Measurements from ENCODE around the gene HMG20A.

GRCh38 chr15:77421370-77421700 lies 647 bp downstream of the HMG20A start:
- TF ChIP-seq EZH2 (IDR thresholded peaks at IDR 0.05): no peak
- no peak for TF ChIP-seq POLR2AphosphoS5 (IDR thresholded peaks at IDR 0.05; ENCODE audit: borderline replicate concordance, low read depth, low read length)
